ENCODE data around the gene CTNNAL1. TPM values are rescaled to one million over a fixed set of nuclear protein-coding genes. Genes with fewer than 3 reads are reported as not detected.

Gene CTNNAL1
- total RNA-seq, 4 donors from 2014 or later: 59.6 to 88.9 (median 69.6) TPM

- no peaks in the 10 kb centered on the region for H3K4me1 ChIP-seq
- WGBS: 94% methylated on average over 2 of the region's 2 CpGs
- H3K27me3 ChIP-seq: no peaks in the 10 kb centered on the region
- no peak overlapping the region for H3K27ac ChIP-seq (replicated peaks in 1 of 4)
- DNase-seq (ENCODE audit: extremely low spot score): no peak
- H3K4me3 ChIP-seq: no peak overlapping the region
- intact Hi-C loops (cut with DNase I): no loop called here
- H3K9me3 ChIP-seq: no peaks in the 10 kb centered on the region
- TF ChIP-seq EP300 (IDR thresholded peaks at IDR 0.05): no peak
- TF ChIP-seq POLR2AphosphoS5 (IDR thresholded peaks at IDR 0.05): no peak
- TF ChIP-seq CTCF (IDR thresholded peaks at IDR 0.05): no peak
- TF ChIP-seq POLR2A (IDR thresholded peaks at IDR 0.05; ENCODE audit: low read depth): no peak
- H3K36me3 ChIP-seq: peaks cover 82 to 100% (median 92%) of the 10 kb centered on the region in 4 donors
Measured at GRCh38 chr9:108897324-108898096, 115.8 kb downstream of the CTNNAL1 start.

- H3K36me3 ChIP-seq: peaks cover 81 to 100% (median 94%) of the 10 kb centered on the region in 4 donors
- no peaks in the 10 kb centered on the region for H3K4me1 ChIP-seq
- H3K4me3 ChIP-seq: no peak overlapping the region
- H3K27me3 ChIP-seq: no peaks in the 10 kb centered on the region
- no peaks in the 10 kb centered on the region for H3K9me3 ChIP-seq
- no peak for DNase-seq (ENCODE audit: extremely low spot score)
- TF ChIP-seq EP300 (IDR thresholded peaks at IDR 0.05): no peak
- no peak for TF ChIP-seq POLR2A (IDR thresholded peaks at IDR 0.05; ENCODE audit: low read depth)
- TF ChIP-seq POLR2AphosphoS5 (IDR thresholded peaks at IDR 0.05): no peak
- TF ChIP-seq CTCF (IDR thresholded peaks at IDR 0.05): no peak
- no peak overlapping the region for H3K27ac ChIP-seq (replicated peaks in 1 of 4)
- 92% methylated on average over 4 of the region's 4 CpGs for WGBS
- intact Hi-C loops (cut with DNase I): no loop called here
Measured at GRCh38 chr9:108894225-108894997, 118.9 kb downstream of the CTNNAL1 start.

Small RNA genes lying within 50 kb of the gene (small RNA-seq; reads per million reads assigned to genes)
- gene MIR32 (0 reads per million in 3 donors), gene RF00019 (0 reads per million in 3 donors)

Other genes starting within 250 kb of the CTNNAL1 start
- not detected for gene ACTL7B, start 157.5 kb downstream of the CTNNAL1 start, total RNA-seq
- gene ACTL7A, start 151.2 kb downstream of the CTNNAL1 start, total RNA-seq: not detected
- 10 to 100 TPM; 14.1 to 16.2 (median 14.5) TPM for gene ELP1, start 79.4 kb downstream of the CTNNAL1 start, total RNA-seq
- 10 to 100 TPM in 1 of 4 donors, 1 to 10 TPM in 3; 6.3 to 11.2 (median 9.4) TPM for gene ABITRAM, start 79.1 kb downstream of the CTNNAL1 start, total RNA-seq
- gene TMEM245, start 106.4 kb upstream of the CTNNAL1 start, total RNA-seq: 100 to 1,000 TPM; 109 to 192 (median 137) TPM
- gene FRRS1L, start 153.8 kb upstream of the CTNNAL1 start, total RNA-seq: 1 to 10 TPM; 2.5 to 7.6 (median 5.3) TPM

Measured in esophagus muscularis mucosa (tissue), 4 donors.